ENCODE results near the gene TIGD1.
"Not testable (repeated sequence)": the region's sequence is repeated elsewhere in the genome, so short reads cannot be mapped to it uniquely, and the experiment has no call there.

TIGD1 gene

DNA sequence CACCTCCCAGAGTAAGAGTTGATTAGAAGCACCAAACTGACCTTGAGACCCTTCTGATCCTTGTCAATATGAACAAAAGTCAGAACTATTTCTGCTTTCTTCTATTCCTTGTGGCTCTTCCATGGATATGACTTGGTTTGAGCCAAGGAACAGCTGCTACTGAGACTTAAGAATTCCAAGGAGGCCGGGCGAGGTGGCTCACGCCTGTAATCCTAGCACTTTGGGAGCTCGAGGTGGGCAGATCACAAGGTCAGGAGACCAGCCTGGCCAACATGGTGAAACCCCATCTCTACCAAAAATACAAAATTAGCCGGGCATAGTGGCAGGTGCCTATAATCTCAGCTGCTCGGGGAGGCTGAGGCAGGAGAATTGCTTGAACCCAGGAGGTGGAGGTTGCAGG is 20.1 kb upstream of the TIGD1 start:
- DNase-seq (ENCODE audit: low read depth in 2 of 2): not testable (repeated sequence)

DNA sequence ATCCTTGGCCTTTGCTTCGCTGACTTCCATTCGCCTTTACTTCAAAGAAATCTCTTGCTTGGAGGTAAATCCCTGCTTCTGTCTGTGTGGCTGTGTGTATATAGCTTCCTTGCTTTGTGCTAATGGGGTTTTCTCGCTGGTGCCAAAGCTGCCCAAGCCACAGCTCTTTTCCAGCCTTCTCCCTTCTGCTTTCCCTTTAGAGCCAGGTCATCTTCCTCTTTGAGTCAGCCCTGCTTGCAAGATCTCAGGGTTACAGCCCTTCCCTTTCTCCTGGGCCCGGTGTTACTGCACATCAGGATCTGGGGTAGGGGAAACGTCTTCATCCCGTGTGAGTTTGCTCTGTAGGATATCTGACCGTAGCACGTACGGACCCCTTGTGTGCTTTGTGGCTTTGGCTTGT is 19.2 kb upstream of the TIGD1 start:
- no peak for DNase-seq (ENCODE audit: low read depth in 2 of 2)

DNA sequence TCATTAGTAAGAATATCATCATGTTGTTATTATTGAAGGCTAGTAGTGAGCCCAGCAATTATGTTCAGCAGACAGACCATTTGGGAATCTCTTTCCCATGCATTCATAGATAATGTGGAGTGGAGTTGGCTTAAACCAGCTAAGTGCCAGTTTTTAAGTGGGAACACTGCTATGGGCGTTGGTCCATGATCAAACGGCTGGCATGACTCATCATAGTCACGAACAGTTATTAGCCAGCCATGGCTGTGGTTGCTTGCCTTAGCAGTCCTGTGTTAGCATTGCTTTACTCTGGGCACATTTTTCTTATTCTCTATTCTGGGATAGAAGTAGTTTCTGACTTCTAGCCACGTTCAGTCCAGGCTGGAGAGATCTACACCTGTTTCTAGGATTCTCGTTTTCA is 17.8 kb upstream of the TIGD1 start:
- no peak for DNase-seq (ENCODE audit: low read depth in 2 of 2)

GRCh38 chr2:232567721-232568120 is 17.4 kb upstream of the TIGD1 start:
- DNase-seq (ENCODE audit: low read depth in 2 of 2): no peak

GRCh38 chr2:232563580-232563979 is 13.2 kb upstream of the TIGD1 start:
- no peak for DNase-seq (ENCODE audit: low read depth in 2 of 2)

GRCh38 chr2:232562515-232563151 is 12.3 kb upstream of the TIGD1 start:
- no peak for DNase-seq (ENCODE audit: low read depth in 2 of 2)

- no peak for DNase-seq (ENCODE audit: low read depth in 2 of 2)
These were observed 6.1 kb upstream of the TIGD1 start for GRCh38 chr2:232556426-232556825.

DNA sequence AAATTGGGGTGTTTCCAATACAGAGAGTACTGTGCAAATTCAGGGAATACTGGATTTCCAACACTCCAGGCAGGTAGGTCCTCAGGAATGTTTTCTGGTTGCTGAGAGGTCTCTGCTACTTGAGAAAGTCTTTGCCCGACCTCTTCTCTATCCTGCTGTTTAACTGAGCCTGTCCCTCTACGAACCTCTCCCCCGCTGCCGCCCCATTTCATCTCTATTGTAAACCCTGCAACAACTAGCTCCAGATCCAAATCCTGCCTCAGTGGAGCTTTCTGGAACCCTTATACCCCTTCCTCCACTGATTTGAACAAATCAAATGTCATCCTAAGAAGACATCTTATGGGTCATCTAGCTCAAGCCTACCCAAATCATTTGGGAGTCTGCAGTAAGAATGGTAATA is 1.4 kb upstream of the TIGD1 start:
- DNase-seq (ENCODE audit: low read depth in 2 of 2): no peak

DNA sequence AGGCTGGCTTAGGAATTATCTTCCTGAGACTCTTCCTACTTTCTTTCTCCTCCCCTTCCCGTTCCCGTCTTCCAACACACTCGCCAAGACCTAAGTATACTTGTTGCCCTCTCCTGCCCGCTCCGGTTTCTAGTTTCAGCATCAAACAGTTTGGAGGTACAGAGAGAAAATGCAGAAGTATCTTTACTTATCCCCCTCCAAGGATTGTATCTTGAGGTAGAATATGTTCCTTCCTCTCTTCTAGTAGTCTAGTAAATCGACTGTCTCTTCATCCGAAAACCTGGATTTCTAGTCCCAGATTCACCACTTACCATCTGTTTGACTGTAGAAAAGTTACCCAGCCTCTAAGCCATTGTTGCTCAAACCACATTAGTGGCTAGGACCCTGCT is 887 bp upstream of the TIGD1 start:
- DNase-seq (ENCODE audit: low read depth in 2 of 2): no peak

DNA sequence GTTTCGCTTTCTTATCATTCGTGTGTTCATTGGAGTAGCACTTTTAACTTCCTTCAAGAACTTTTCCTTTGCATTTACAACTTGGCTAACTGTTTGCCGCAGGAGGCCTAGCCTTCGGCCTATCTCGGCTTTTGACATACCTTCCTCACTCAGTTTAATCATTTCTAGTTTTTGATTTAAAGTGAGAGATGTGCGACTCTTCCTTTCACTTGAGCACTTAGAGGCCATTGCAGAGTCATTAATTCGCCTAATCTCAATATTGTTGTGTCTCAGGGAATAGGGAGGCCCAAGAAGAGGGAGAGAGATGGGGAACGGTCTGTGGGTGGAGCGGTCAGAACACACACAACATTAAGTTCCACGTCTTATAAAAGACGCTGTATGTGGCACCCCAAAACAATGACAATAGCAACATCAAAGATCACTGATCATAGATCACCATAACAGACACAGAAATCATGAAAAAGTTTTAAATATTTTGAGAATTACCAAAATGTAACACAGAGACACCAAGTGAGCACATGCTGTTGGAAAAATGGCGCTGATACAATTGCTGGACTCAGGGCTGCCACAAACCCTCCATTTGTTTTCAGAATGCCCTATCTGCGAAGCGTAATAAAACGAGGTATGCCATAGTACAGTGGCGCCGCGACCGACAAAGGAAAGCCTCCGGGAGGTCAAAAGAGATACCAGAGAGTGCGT is 553 bp downstream of the TIGD1 start:
- no peak for DNase-seq (ENCODE audit: low read depth in 2 of 2)

DNA sequence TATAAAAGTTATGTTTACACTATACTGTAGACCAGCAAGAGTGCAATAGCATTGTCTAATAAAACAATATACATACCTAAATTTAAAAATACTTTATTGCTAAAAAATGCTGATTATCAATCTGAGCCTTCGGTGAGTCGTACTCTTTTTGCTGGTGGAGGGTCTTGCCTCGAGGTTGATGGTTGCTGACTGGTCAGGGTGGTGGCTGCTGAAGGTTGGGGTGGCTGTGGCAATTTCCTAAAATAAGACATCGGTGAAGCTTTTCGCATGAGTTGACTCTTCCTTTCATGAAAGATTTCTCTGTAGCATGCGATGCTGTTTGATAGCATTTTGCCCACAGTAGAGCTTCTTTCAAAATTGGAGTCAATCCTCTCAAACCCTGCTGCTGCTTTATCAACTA is 2.4 kb downstream of the TIGD1 start:
- no peak for DNase-seq (ENCODE audit: low read depth in 2 of 2)

DNA sequence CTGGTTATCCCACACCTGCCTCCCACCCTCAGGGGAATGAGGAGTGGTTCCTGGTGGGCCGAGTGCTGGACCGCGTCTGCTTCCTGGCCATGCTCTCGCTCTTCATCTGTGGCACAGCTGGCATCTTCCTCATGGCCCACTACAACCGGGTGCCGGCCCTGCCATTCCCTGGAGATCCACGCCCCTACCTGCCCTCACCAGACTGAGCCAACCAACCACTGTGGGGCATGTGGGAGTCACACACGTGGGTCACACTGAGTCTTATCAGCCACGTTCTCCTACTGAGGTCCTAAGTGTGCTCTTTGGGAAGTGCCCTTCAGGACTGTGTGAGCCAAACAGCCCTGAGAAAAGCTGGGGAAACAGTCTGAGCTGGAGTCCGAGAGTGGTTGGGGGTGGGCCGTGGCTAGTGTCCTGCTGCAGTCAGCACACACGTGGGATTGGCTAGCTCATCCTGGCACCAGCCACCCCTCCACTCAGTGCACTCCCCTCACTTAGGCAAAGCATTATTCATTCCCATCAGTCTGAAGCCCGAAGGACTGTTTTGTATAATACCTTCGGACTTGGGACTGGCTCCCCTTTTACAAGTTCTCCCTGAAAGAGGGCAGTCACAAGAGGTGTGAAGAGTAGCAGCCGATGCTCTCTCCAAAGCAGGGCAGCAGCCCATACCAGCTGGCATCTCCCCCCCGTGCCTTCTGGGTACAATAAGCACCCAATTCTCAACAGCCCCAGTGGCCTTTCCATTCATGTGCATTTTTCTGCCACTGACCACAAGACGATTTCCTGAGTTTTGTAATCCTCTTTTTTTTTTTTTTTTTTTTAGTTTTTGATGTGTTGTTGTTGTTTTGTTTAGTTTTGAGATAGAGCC is 4.6 kb downstream of the TIGD1 start:
- DNase-seq (ENCODE audit: low read depth in 2 of 2): no peak

- DNase-seq (ENCODE audit: low read depth in 2 of 2): no peak
These were observed 5.7 kb downstream of the TIGD1 start for GRCh38 chr2:232544674-232545073.

- DNase-seq (ENCODE audit: low read depth in 2 of 2): no peak
These were observed 6.3 kb downstream of the TIGD1 start for GRCh38 chr2:232543928-232544631.

DNA sequence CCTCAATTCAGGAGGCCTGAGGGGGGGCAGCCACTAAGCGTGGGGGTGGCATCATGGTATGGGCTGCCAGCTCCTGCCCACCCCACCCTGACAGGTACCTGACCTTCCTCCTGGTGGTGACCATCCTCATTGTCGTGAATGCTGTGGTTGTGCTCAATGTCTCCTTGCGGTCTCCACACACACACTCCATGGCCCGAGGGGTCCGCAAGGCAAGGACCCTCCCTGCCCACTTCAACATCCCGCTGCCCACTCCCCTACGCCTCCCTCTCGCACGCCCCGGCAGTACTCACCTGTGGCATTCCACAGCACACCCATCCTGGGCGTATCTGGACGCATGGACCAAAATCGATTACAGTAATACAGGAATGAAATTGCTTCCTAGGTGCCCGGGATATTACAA is 6.9 kb downstream of the TIGD1 start:
- no peak for DNase-seq (ENCODE audit: low read depth in 2 of 2)

- DNase-seq (ENCODE audit: low read depth in 2 of 2): no peak
These were observed 7.5 kb downstream of the TIGD1 start for GRCh38 chr2:232542715-232543467.

DNA sequence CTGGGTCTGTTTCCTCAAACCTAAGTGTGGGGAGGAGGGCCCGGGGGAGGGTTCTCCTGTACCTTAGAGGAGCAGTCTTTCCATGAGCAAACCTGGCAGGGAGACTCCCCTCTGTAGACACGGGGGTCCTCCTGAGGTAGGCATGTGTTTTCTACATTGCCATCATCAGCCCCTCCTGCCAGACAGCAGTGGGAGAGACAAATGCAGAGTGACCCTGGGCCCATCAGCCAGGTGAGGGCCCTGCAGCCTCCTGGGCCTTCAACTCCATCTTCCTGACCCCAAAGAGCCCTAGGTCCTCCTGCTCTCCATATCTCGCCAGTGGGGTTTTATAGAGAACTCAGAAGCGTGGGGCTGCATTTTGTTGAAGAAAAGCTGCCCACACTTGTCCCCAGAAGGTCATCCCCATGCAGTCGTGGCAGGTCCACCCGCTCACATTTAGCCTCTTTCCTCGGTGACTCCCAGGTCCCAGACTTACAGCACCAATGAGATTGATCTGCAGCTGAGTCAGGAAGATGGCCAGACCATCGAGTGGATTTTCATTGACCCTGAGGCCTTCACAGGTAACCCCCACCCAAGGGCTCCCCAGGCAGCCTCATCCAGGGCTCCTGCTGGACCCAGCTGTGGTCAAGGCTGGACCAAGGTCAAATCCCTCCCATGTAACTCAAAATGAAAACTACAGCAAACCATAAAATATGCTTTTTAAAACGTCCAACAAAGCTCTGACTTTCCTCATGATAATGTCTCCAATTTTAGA is 8.2 kb downstream of the TIGD1 start:
- no peak for DNase-seq (ENCODE audit: low read depth in 2 of 2)

GRCh38 chr2:232541195-232541960 is 9.0 kb downstream of the TIGD1 start:
- DNase-seq (ENCODE audit: low read depth in 2 of 2): no peak

- no peak for DNase-seq (ENCODE audit: low read depth in 2 of 2)
These were observed 9.8 kb downstream of the TIGD1 start for GRCh38 chr2:232540441-232541041.
